ENCODE data around the gene IGFBP7.
"Not testable (repeated sequence)": the region's sequence is repeated elsewhere in the genome, so short reads cannot be mapped to it uniquely, and the experiment has no call there.

The IGFBP7 gene

DNA sequence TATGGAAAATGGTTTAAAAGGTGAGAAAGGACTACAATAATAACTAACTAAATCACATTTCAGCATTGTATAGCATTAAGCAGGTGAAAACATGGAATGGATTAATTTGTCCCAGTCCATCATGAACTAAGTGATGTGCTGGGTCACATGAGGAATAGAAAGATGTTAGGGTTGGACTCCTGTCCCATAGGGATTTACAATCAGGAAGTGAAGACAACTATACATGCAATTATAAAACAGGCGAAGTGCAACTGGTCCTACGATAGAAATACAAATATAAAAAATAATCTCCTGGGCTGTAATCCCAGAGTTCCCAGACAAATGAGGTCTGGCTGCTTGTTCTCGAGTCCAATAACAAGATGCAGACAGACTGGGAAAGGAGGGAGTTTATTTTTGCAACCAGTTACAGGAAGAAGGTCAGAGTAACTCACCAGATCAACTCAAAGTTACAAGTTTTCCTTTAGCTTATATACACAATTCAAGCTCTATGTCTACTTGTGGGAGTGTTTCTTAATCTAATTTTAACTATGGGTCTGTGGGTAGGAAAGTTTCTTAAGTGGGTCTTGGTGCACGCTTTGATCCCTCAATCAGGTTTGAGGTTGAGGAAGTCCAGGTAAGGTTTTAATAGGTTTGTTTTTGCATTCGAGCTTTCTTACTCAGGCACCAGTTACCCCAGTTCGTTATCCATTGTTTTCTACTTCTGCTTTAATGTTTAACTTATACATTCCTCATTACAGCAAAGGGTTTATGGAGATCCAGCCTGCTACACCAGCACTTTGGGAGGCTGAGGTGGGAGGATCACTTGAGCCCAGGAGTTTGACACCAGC is 50.1 kb downstream of the IGFBP7 start:
- TF ChIP-seq, protein P1, sequence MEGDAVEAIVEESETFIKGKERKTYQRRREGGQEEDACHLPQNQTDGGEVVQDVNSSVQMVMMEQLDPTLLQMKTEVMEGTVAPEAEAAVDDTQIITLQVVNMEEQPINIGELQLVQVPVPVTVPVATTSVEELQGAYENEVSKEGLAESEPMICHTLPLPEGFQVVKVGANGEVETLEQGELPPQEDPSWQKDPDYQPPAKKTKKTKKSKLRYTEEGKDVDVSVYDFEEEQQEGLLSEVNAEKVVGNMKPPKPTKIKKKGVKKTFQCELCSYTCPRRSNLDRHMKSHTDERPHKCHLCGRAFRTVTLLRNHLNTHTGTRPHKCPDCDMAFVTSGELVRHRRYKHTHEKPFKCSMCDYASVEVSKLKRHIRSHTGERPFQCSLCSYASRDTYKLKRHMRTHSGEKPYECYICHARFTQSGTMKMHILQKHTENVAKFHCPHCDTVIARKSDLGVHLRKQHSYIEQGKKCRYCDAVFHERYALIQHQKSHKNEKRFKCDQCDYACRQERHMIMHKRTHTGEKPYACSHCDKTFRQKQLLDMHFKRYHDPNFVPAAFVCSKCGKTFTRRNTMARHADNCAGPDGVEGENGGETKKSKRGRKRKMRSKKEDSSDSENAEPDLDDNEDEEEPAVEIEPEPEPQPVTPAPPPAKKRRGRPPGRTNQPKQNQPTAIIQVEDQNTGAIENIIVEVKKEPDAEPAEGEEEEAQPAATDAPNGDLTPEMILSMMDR (IDR thresholded peaks at IDR 0.05; ENCODE audit: low read length, missing control alignments), result no peak

DNA sequence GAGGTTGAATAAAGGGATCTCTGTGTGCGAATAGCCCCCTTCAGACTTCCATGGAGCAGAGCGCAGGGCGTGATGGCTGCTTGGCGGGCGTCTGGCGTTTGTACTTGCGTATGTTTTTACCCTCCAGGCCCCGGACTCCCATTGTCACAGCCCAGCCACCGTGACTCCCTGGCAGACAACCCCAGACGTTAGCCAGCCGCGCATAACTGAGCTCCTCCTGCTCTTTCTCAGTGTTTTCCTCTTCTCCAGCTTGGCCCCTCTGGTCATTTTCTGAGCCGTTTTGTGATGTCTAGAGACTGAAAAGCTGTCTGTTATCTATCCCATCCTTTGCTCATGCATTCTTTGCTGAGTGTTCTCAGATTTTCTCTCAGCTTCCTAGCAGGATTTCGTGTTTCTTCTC is 54.3 kb downstream of the IGFBP7 start:
- H3K4me3 ChIP-seq (replicated peaks; ENCODE audit: low read depth, low read length), result no peak overlapping the region
- DNase-seq (ENCODE audit: low read depth), result no peak
- TF ChIP-seq, protein P1 (IDR thresholded peaks at IDR 0.05; ENCODE audit: low read length, missing control alignments), result no peak

More for the DNA sequence above, 50.1 kb downstream of the IGFBP7 start:
- H3K4me3 ChIP-seq (replicated peaks; ENCODE audit: low read depth, low read length), result no peak overlapping the region
- DNase-seq (ENCODE audit: low read depth), result no peak

DNA sequence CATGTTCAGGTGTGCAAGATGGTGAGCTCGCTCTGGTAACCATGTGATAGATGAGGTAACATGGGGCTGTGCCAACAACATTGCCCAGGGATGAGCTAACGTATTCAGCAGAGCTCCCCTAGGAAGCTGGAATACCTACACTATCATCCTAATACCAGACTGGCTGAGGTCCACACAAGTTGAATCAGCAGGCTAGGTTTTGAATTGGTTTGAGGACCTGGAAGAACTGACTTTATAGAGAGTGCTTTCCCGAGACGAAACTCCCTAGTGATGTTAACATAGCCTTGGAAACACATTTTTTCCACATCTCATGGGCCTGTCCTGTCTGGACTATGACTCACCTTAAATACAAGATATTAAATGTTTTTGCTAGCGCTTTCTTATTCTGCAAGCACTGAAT is 56.7 kb downstream of the IGFBP7 start:
- TF ChIP-seq, protein P1 (IDR thresholded peaks at IDR 0.05; ENCODE audit: low read length, missing control alignments), result no peak
- no peak overlapping the region for H3K4me3 ChIP-seq (replicated peaks; ENCODE audit: low read depth, low read length)
- DNase-seq (ENCODE audit: low read depth), result peak; percentile 73

DNA sequence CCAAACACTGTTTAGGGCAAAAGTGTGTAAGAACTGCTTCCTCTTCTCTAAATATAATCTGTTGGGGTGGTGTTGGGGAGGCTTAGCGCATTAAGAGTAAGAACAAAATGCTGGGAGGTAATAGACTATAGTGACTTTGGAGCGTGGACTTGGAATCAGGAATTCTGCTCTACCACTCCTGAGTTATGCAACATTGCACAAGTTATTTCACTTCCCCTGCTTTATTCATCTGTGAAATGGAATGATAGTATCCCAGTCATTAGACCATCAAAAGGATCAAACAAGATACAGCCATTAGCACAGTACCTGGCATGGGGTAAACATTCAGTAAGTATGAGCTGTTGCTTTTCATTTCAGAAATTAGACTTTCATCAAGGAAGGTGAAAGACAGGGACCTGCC is 58.7 kb downstream of the IGFBP7 start:
- TF ChIP-seq, protein P1 (IDR thresholded peaks at IDR 0.05; ENCODE audit: low read length, missing control alignments), result no peak
- no peak for DNase-seq (ENCODE audit: low read depth)
- no peak overlapping the region for H3K4me3 ChIP-seq (replicated peaks; ENCODE audit: low read depth, low read length)

DNA sequence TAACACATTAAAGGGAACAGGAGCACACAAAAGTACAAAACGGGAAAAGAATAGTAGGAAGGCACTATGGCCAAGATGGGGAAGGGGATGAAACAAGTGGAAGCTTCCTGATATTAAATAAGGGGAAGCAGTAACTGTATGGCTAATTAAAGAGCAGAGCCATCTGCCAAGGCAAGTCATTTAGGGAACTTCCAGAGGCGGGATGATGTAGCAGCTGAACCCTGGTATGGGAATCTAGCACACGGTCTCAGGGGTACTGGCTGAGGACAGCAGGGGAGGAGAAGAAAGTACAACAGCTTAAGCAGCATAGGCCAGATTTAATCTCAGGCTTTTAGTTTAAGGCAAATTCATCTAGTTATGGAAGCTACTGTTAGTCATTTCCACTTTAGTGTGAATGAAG is 59.1 kb downstream of the IGFBP7 start:
- no peak for DNase-seq (ENCODE audit: low read depth)
- H3K4me3 ChIP-seq (replicated peaks; ENCODE audit: low read depth, low read length), result no peak overlapping the region

DNA sequence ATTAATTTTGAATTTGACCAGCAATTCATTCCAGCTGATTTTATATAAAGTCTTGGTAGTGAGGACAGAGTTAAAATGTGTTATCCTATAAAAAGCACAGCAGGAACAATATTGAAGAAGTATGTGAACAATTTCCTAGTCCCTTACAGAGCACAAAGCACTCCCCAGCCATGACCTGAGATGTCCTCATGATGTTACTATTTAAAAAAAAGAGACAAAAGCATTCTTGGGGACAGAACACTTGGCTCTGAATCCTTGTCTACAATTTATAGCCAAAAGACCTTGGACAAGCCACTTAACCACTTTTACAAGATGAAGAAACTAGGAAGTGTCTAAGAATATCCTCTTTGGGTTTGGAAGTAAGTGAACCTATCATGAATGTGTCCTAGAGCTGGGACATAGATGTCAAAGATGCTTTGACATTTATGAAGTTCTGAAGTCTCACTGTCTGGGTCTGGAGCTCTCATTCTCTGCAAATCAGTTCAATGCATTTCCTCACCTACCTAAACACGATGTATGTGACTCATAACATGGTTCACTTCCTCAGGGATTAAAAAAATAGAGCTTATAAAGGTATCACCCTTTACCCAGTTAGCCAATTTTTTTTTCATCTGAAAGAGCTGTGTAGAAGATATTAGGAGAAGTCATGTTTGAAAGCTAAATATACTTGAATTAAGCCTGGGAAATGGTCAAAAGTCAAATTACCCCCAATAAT is 61.4 kb downstream of the IGFBP7 start:
- no peak for DNase-seq (ENCODE audit: low read depth)
- H3K4me3 ChIP-seq (replicated peaks; ENCODE audit: low read depth, low read length), result no peak overlapping the region
- TF ChIP-seq, protein P1 (IDR thresholded peaks at IDR 0.05; ENCODE audit: low read length, missing control alignments), result no peak

More for the DNA sequence above, 59.1 kb downstream of the IGFBP7 start:
- TF ChIP-seq, protein P1 (IDR thresholded peaks at IDR 0.05; ENCODE audit: low read length, missing control alignments), result no peak

DNA sequence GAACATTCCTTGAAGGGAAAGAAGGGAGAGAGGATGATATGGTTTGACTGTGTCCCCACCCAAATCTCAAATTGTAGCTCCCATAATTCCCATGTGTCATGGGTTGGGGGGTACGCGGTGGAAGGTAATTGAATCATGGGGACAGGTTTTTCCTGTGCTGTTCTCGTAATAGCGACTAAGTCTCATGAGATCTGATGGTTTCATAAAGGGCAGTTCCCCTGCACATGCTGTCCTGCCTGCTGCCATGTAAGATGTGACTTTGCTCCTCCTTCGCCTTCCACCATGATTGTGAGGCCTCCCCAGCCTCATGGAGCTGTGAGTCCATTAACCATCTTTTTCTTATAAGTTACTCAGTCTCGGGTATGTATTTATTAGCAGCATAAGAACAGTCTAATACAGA is 63.1 kb downstream of the IGFBP7 start:
- not testable (repeated sequence) for DNase-seq (ENCODE audit: low read depth); H3K4me3 ChIP-seq (replicated peaks; ENCODE audit: low read depth, low read length)

Data from fibroblast of pulmonary artery (primary cell).